Measurements from ENCODE around the gene PSMB10.

GRCh38 chr16:67930191-67930590, 6.5 kb downstream of the PSMB10 start:
- no peak for TF ChIP-seq CTCF (IDR thresholded peaks at IDR 0.05; ENCODE audit: low read depth, low read length)
- TF ChIP-seq POLR2A (IDR thresholded peaks at IDR 0.05; ENCODE audit: extremely low read depth, insufficient read length) = no peak
- no peak for TF ChIP-seq MYC (IDR thresholded peaks at IDR 0.05; ENCODE audit: low read depth, low read length)

Measured in NB4 (cell line).